Fibroblast of mammary gland (primary cell): ENCODE results near the gene ADM2.

ENCODE experiments used
- DNase-seq: peaks from one replicate; pipeline ENCODE4 v3.0.0-alpha.2; 2010; ENCODE audit warnings: low read depth
- H3K4me3 ChIP-seq: 2 replicates; pipeline ENCODE4 v1.5.1; 2011; ENCODE audit warnings: low read depth, mild to moderate bottlenecking, low read length, moderate library complexity; ENCODE audit not compliant: control insufficient read depth
- TF ChIP-seq, protein P1 (sequence below): conservative IDR thresholded peaks from 2 replicates; pipeline ENCODE4 v1.5.1; 2011; ENCODE audit warnings: low read depth, low read length, inconsistent platforms; ENCODE audit not compliant: control insufficient read depth, insufficient read depth

Gene ADM2

DNA sequence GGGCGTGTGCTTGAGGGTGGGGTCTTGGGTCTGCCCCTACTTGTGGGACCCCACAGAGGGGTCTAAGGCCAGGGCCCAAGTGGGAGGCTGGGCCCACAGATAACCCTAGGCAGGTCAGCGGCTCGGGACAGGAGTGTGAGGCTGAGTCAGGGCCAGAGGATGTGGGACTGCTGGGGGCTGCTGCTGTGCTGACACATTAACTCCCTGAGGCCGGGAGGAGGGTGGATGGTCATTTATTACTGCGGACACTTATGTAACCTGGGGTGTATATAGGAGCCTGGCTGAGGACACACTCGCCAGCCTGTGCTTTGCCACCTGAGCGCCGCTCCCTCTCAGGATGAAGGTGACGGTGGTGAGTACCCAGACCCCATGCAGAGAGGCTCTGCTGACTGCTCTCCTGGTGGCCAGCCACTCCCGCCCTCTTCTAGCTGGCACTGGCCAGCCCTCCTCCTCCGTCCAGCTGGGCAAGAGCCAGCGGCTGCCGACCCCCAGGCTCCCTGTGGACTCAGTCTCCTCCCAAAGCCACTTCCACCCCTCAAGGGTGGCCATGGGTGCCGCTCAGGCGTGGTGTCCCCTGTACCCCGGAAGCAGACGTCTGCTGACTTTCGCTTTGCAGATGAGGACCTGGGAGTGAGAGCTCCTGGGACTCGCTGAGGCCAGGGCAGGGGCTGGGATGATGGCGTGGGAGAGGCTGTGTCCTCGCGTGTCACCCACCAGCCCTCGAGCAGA, 5.4 kb downstream of the ADM2 start, which contains the start of gene MIOX:
Gene MIOX, plus strand, starts transcription at position 299 of the 729 bp plus-strand sequence. Its CDS starts 39 bp downstream, at position 338.
- no peak for DNase-seq
- H3K4me3 ChIP-seq, result no peak within 1 kb of the TSS
- TF ChIP-seq, protein P1, sequence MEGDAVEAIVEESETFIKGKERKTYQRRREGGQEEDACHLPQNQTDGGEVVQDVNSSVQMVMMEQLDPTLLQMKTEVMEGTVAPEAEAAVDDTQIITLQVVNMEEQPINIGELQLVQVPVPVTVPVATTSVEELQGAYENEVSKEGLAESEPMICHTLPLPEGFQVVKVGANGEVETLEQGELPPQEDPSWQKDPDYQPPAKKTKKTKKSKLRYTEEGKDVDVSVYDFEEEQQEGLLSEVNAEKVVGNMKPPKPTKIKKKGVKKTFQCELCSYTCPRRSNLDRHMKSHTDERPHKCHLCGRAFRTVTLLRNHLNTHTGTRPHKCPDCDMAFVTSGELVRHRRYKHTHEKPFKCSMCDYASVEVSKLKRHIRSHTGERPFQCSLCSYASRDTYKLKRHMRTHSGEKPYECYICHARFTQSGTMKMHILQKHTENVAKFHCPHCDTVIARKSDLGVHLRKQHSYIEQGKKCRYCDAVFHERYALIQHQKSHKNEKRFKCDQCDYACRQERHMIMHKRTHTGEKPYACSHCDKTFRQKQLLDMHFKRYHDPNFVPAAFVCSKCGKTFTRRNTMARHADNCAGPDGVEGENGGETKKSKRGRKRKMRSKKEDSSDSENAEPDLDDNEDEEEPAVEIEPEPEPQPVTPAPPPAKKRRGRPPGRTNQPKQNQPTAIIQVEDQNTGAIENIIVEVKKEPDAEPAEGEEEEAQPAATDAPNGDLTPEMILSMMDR, result no peak

DNA sequence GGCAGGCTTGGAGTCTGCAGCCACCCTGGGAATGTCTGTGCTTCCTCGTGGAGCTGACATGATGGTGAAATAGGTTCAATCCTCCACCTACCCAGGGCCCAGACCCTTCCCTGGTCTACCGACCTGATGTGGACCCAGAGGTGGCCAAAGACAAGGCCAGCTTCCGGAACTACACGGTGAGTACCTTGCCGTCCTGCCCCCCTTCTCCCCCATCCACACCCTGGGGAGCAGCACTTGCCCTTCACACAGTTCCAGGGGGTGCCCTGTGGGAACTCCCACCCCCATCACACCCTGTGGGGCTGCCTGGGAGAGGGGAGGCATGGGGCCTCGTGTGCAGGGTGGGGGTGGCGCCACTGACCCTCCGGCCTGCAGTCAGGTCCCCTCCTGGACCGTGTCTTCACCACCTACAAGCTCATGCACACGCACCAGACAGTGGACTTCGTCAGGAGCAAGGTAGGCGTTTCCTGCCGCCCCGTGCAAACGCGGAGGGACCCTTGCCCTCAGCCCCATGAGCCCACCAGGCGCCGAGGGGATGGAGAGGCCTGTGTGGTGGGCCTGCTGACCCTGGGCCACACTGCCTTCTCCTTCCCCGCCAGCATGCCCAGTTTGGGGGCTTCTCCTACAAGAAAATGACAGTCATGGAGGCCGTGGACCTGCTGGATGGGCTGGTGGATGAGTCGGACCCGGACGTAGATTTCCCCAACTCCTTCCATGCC, 6.1 kb downstream of the ADM2 start:
- H3K4me3 ChIP-seq, result no peak overlapping the region
- DNase-seq, result no peak
- TF ChIP-seq, protein P1, result no peak

DNA sequence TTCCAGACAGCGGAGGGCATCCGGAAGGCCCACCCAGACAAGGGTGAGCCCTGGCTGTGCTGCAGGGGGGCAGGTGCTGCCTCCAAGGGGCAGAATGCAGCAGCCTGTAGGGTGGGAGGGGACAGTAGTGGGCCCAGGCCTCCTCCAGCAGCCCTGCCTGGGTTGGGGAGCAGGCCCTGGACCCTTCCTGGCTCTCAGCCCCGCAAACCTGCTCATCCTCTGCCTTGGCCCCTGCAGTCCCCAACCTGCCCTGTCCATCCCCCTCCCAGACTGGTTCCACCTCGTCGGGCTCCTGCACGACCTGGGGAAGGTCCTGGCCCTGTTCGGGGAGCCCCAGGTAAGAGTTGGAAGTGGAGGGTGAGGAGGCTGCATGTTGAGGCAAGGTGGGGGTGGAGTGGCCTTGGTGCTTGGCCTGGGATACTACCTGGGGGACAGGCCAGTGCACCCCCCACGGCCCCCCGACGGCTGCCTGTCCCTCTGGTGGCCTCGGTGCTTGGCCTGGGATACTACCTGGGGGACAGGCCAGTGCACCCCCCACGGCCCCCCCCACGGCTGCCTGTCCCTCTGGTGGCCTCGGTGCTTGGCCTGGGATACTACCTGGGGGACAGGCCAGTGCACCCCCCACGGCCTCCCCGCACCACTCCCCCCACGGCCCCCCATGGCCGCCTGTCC, 6.8 kb downstream of the ADM2 start:
- no peak overlapping the region for H3K4me3 ChIP-seq
- DNase-seq, result no peak
- TF ChIP-seq, protein P1, result no peak

DNA sequence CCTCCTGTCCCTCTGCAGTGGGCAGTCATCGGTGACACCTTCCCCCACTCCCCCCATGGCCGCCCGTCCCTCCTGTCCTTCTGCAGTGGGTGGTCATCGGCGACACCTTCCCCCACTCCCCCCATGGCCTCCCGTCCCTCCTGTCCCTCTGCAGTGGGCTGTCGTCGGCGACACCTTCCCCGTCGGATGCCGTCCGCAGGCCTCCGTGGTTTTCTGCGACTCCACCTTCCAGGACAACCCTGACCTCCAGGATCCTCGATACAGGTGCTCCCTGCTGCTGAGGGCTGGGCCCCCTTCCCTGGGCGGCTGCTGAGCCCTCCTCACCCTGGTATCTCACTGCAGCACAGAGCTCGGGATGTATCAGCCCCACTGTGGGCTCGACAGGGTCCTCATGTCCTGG, 7.5 kb downstream of the ADM2 start:
- TF ChIP-seq, protein P1, result no peak
- no peak for DNase-seq
- no peak overlapping the region for H3K4me3 ChIP-seq

DNA sequence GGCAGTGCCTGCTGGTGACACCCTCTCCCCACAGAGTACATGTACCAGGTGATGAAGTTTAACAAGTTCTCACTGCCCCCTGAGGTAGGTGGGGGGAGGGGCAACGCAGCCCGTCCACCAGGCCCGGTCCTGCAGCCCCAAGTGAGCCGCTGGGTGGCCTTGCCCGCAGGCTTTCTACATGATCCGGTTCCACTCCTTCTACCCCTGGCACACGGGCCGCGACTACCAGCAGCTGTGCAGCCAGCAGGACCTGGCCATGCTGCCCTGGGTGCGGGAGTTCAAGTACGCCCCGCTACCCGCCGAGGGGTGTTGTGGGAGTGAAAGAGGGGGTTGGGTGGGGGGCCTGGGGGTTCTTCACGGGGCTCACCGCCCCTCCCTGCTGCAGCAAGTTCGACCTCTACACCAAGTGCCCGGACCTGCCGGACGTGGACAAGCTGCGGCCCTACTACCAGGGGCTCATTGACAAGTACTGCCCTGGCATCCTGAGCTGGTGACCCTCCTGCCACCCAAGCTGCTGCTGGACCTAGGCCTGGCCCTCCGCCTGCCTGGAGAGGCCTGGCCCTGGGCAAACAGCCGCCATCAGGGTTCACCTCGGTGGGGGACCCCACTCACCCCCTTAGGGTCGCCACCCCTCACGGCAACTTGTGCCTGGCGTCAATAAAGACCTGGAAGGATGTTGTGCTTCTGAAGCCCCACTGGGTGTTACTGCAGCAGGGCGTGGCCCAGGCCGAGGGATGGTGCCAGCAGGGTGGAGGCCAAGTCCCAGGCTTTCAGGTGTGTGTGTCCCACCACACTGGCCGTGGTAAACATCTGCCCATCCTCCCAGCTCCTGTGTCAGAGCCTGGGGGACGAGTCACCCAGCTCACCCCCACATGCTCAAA, 8.3 kb downstream of the ADM2 start:
- TF ChIP-seq, protein P1, result no peak
- no peak overlapping the region for H3K4me3 ChIP-seq
- no peak for DNase-seq
